Activated gamma-delta T cell (primary cell): ENCODE results near the gene ASCL2.

Source experiments
- DNase-seq: peaks from one replicate; lab custom pipeline; 2025; lab: John Stamatoyannopoulos, UW
- total RNA-seq, 2 donors: gene quantifications; one replicate each; lab custom pipeline; 2026; lab: John Stamatoyannopoulos, UW

ASCL2 gene
- 1.2 to 2.2 reads per million in 2 donors for total RNA-seq

GRCh38 chr11:2270322-2271076 is at the start of gene ASCL2:
ASCL2 (minus strand) TSS chr11:2270588; CDS start chr11:2270332, 256 bp downstream.
- DNase-seq, result no peak

- no peak for DNase-seq
Observed at GRCh38 chr11:2319791-2320472, 49.5 kb upstream of the ASCL2 start.

GRCh38 chr11:2318707-2319106 is 48.3 kb upstream of the ASCL2 start:
- DNase-seq, result no peak

- no peak for DNase-seq
Observed at GRCh38 chr11:2318123-2318522, 47.7 kb upstream of the ASCL2 start.

- no peak for DNase-seq
Observed at GRCh38 chr11:2317354-2318050, 47.1 kb upstream of the ASCL2 start.

GRCh38 chr11:2316963-2317244 is 46.5 kb upstream of the ASCL2 start:
- no peak for DNase-seq

GRCh38 chr11:2316169-2316962 is 46.0 kb upstream of the ASCL2 start:
- no peak for DNase-seq

GRCh38 chr11:2315395-2316168 is 45.2 kb upstream of the ASCL2 start:
- DNase-seq, result no peak

GRCh38 chr11:2314525-2315394 is 44.4 kb upstream of the ASCL2 start:
- no peak for DNase-seq

- no peak for DNase-seq
Observed at GRCh38 chr11:2314136-2314524, 43.7 kb upstream of the ASCL2 start.

GRCh38 chr11:2313051-2313951 is 42.9 kb upstream of the ASCL2 start:
- DNase-seq, result no peak

GRCh38 chr11:2312232-2313042 is 42.0 kb upstream of the ASCL2 start:
- no peak for DNase-seq

GRCh38 chr11:2311353-2312133 is 41.2 kb upstream of the ASCL2 start:
- DNase-seq, result no peak

GRCh38 chr11:2310786-2311352 is 40.5 kb upstream of the ASCL2 start:
- no peak for DNase-seq

- DNase-seq, result no peak
Observed at GRCh38 chr11:2310073-2310785, 39.8 kb upstream of the ASCL2 start.

- DNase-seq, result no peak
Observed at GRCh38 chr11:2309251-2310072, 39.1 kb upstream of the ASCL2 start.
